ENCODE results near the gene VEPH1. TPM values are rescaled to one million over a fixed set of nuclear protein-coding genes. Genes with fewer than 3 reads are reported as not detected.

Gene VEPH1
- polyA plus RNA-seq, 1 experiment, result 17.9 TPM

- no peak for TF ChIP-seq CTCF (IDR thresholded peaks at IDR 0.05; ENCODE audit: insufficient read depth, low read depth, low read length)
- H3K4me3 ChIP-seq (ENCODE audit: low read depth, low read length), result no peak overlapping the region
- ChIA-PET POLR2A (no interaction called here), CTCF (interaction anchor here (1.2 kb wide), 1 partner anchor 24 kb away, joined by 3 read pairs; no protein-coding TSS in a partner anchor)
- H3K36me3 ChIP-seq (ENCODE audit: control insufficient read depth, insufficient read depth, low read length), result peaks cover 2% of the 10 kb centered on the region; the same call in 1 of the 2 replicates
- no peaks in the 10 kb centered on the region for H3K27me3 ChIP-seq (ENCODE audit: control insufficient read depth, insufficient read depth, low read length)
- DNase-seq (ENCODE audit: low read depth), result no peak
These were observed 126.5 kb downstream of the VEPH1 start for GRCh38 chr3:157376603-157377300.

GRCh38 chr3:157375342-157375986, 127.8 kb downstream of the VEPH1 start:
- H3K27me3 ChIP-seq (ENCODE audit: control insufficient read depth, insufficient read depth, low read length), result no peaks in the 10 kb centered on the region
- H3K36me3 ChIP-seq (ENCODE audit: control insufficient read depth, insufficient read depth, low read length), result no peaks in the 10 kb centered on the region
- CTCF ChIA-PET, result no interaction called here
- POLR2A ChIA-PET, result no interaction called here
- TF ChIP-seq CTCF (IDR thresholded peaks at IDR 0.05; ENCODE audit: insufficient read depth, low read depth, low read length), result no peak
- DNase-seq (ENCODE audit: low read depth), result no peak
- no peak overlapping the region for H3K4me3 ChIP-seq (ENCODE audit: low read depth, low read length)

- no peak for DNase-seq (ENCODE audit: low read depth)
- TF ChIP-seq CTCF (IDR thresholded peaks at IDR 0.05; ENCODE audit: insufficient read depth, low read depth, low read length), result no peak
- CTCF ChIA-PET, result no interaction called here
- Histone ChIP-seq H3K36me3 (ENCODE audit: control insufficient read depth, insufficient read depth, low read length) (no peaks in the 10 kb centered on the region), H3K27me3 (ENCODE audit: control insufficient read depth, insufficient read depth, low read length) (no peaks in the 10 kb centered on the region), H3K4me3 (ENCODE audit: low read depth, low read length) (no peak overlapping the region)
- POLR2A ChIA-PET, result interaction anchor here (0.6 to 1.1 kb wide), 2 partner anchors 12 to 14 kb away, joined by 3 to 4 read pairs; no protein-coding TSS in a partner anchor
These were observed 128.3 kb downstream of the VEPH1 start for GRCh38 chr3:157374933-157375332.

- no peak for DNase-seq (ENCODE audit: low read depth)
- TF ChIP-seq CTCF (IDR thresholded peaks at IDR 0.05; ENCODE audit: insufficient read depth, low read depth, low read length), result no peak
- ChIA-PET CTCF (interaction anchor here (1.2 kb wide), 1 partner anchor 11 kb away, joined by 4 read pairs; no protein-coding TSS in a partner anchor), POLR2A (interaction anchor here (1.1 kb wide), 1 partner anchor 15 kb away, joined by 4 read pairs; no protein-coding TSS in a partner anchor)
- Histone ChIP-seq H3K4me3 (ENCODE audit: low read depth, low read length) (no peak overlapping the region), H3K36me3 (ENCODE audit: control insufficient read depth, insufficient read depth, low read length) (no peaks in the 10 kb centered on the region), H3K27me3 (ENCODE audit: control insufficient read depth, insufficient read depth, low read length) (no peaks in the 10 kb centered on the region)
These were observed 129.4 kb downstream of the VEPH1 start for GRCh38 chr3:157373783-157374182.

GRCh38 chr3:157370867-157371266, 132.3 kb downstream of the VEPH1 start:
- CTCF ChIA-PET, result interaction anchor here (0.6 to 1.6 kb wide), 2 partner anchors 10 to 694 kb away, joined by 3 to 4 read pairs; no protein-coding TSS in a partner anchor
- Histone ChIP-seq H3K4me3 (ENCODE audit: low read depth, low read length) (no peak overlapping the region), H3K27me3 (ENCODE audit: control insufficient read depth, insufficient read depth, low read length) (no peaks in the 10 kb centered on the region), H3K36me3 (ENCODE audit: control insufficient read depth, insufficient read depth, low read length) (no peaks in the 10 kb centered on the region)
- no peak for DNase-seq (ENCODE audit: low read depth)
- no peak for TF ChIP-seq CTCF (IDR thresholded peaks at IDR 0.05; ENCODE audit: insufficient read depth, low read depth, low read length)
- POLR2A ChIA-PET, result no interaction called here
